HEK293 (cell line): ENCODE data around the gene TSEN2.

ENCODE experiments used
- CTCF ChIA-PET: fragments of 350-600 bp; formaldehyde crosslinking; extraction: SDS; loops from one replicate; lab custom pipeline; 2021; ENCODE audit warnings: antibody characterized with exemption; lab: Yijun Ruan, JAX
- POLR2A ChIA-PET: fragments of 300-600 bp; formaldehyde crosslinking; extraction: SDS; loops from one replicate; lab custom pipeline; 2020; ENCODE audit warnings: antibody characterized with exemption, inconsistent platforms; lab: Yijun Ruan, JAX
- H3K27ac ChIP-seq: fragments of 200-500 bp; sonication (Bioruptor generic); 2 replicates; pipeline ENCODE4 v1.5.1; 2014; ENCODE audit warnings: low read depth, low read length, control low read depth, inconsistent platforms; ENCODE audit errors: extremely low read depth
- H3K36me3 ChIP-seq, 2 experiments: fragments of 200-500 bp in 1 of 2; sonication (Bioruptor generic) in 1 of 2; 1 replicate in 1 of 2; 2 replicates in 1 of 2; pipeline ENCODE4 v1.5.1; 2014 to 2017; ENCODE audit warnings: inconsistent platforms in 2 of 2, low read length in 2 of 2; ENCODE audit not compliant: control insufficient read depth in 2 of 2, insufficient read depth in 1 of 2
- H3K4me1 ChIP-seq: fragments of 200-500 bp; sonication (Bioruptor generic); 2 replicates; pipeline ENCODE4 v1.5.1; 2014; ENCODE audit warnings: mild to moderate bottlenecking, low read length, inconsistent platforms; ENCODE audit not compliant: control insufficient read depth, insufficient read depth
- H3K4me3 ChIP-seq: 2 replicates; pipeline ENCODE4 v1.5.1; 2011; ENCODE audit warnings: low read depth, mild to moderate bottlenecking, control low read depth, low read length, moderate library complexity
- H3K9me3 ChIP-seq: fragments of 200-500 bp; sonication (Bioruptor generic); 2 replicates; pipeline ENCODE4 v1.5.1; 2014; ENCODE audit warnings: low read depth, low read length, inconsistent platforms; ENCODE audit not compliant: control insufficient read depth, insufficient read depth
- GLIS1 ChIP-seq: fragments of 450-650 bp; formaldehyde crosslinking; IDR thresholded peaks from 2 replicates; pipeline ENCODE4 v1.5.1; 2016; ENCODE audit warnings: missing biosample characterization, missing genetic modification characterization
- HOXD13 ChIP-seq: sonication (generic); formaldehyde crosslinking; IDR thresholded peaks from 2 replicates; pipeline ENCODE4 v1.8.0; 2022; ENCODE audit warnings: missing genetic modification reagents, borderline replicate concordance
- KLF1 ChIP-seq: fragments of 450-650 bp; formaldehyde crosslinking; IDR thresholded peaks from 2 replicates; pipeline ENCODE4 v1.5.1; 2016; ENCODE audit warnings: missing biosample characterization, missing genetic modification characterization
- KLF17 ChIP-seq: fragments of 450-650 bp; formaldehyde crosslinking; IDR thresholded peaks from 2 replicates; pipeline ENCODE4 v1.5.1; 2016; ENCODE audit warnings: missing biosample characterization, missing genetic modification characterization
- PBX3 ChIP-seq: sonication (generic); formaldehyde crosslinking; IDR thresholded peaks from 2 replicates; pipeline ENCODE4 v1.8.1; 2022; ENCODE audit warnings: mild to moderate bottlenecking, moderate library complexity, missing genetic modification reagents
- REST ChIP-seq: fragments of 450-650 bp; formaldehyde crosslinking; IDR thresholded peaks from 2 replicates; pipeline ENCODE4 v1.5.1; 2016; ENCODE audit warnings: missing biosample characterization, missing genetic modification characterization
- ZIC2 ChIP-seq: fragments of 450-650 bp; formaldehyde crosslinking; IDR thresholded peaks from 2 replicates; pipeline ENCODE4 v1.5.1; 2016; ENCODE audit warnings: missing biosample characterization, missing genetic modification characterization
- ZNF140 ChIP-seq: fragments of 450-650 bp; formaldehyde crosslinking; IDR thresholded peaks from 2 replicates; pipeline ENCODE4 v1.5.1; 2016; ENCODE audit warnings: missing biosample characterization, missing genetic modification characterization
- ZNF19 ChIP-seq: fragments of 450-650 bp; formaldehyde crosslinking; IDR thresholded peaks from 2 replicates; pipeline ENCODE4; 2016; ENCODE audit warnings: missing biosample characterization, missing genetic modification characterization, low read depth
- ZNF223 ChIP-seq: fragments of 450-650 bp; formaldehyde crosslinking; IDR thresholded peaks from 2 replicates; pipeline ENCODE4 v1.5.1; 2016; ENCODE audit warnings: missing biosample characterization, missing genetic modification characterization
- ZNF302 ChIP-seq: fragments of 450-650 bp; formaldehyde crosslinking; IDR thresholded peaks from 2 replicates; pipeline ENCODE4 v1.5.1; 2016; ENCODE audit warnings: missing biosample characterization, missing genetic modification characterization, low read depth
- ZNF518A ChIP-seq: fragments of 450-650 bp; formaldehyde crosslinking; conservative IDR thresholded peaks from 2 replicates; pipeline ENCODE4 v1.5.1; 2016; ENCODE audit warnings: low read depth, missing biosample characterization, missing genetic modification characterization
- ZNF529 ChIP-seq: fragments of 450-650 bp; formaldehyde crosslinking; IDR thresholded peaks from 2 replicates; pipeline ENCODE4 v1.5.1; 2017; ENCODE audit warnings: missing genetic modification characterization, missing biosample characterization; ENCODE audit not compliant: insufficient replicate concordance
- ZNF585B ChIP-seq: fragments of 450-650 bp; formaldehyde crosslinking; IDR thresholded peaks from 2 replicates; pipeline ENCODE4 v1.5.1; 2016; ENCODE audit warnings: missing biosample characterization, missing genetic modification characterization
- ZNF660 ChIP-seq: fragments of 450-650 bp; IDR thresholded peaks from 2 replicates; pipeline ENCODE4 v1.5.1; 2018; ENCODE audit warnings: missing biosample characterization, mild to moderate bottlenecking, missing genetic modification characterization
- ZNF704 ChIP-seq: fragments of 450-650 bp; formaldehyde crosslinking; IDR thresholded peaks from 2 replicates; pipeline ENCODE4 v1.5.1; 2016; ENCODE audit warnings: missing biosample characterization, missing genetic modification characterization
- ZNF707 ChIP-seq: fragments of 450-650 bp; formaldehyde crosslinking; IDR thresholded peaks from 2 replicates; pipeline ENCODE4 v1.5.1; 2016; ENCODE audit warnings: missing biosample characterization, missing genetic modification characterization
- ZNF76 ChIP-seq: fragments of 450-650 bp; formaldehyde crosslinking; IDR thresholded peaks from 2 replicates; pipeline ENCODE4; 2016; ENCODE audit warnings: low read depth, missing biosample characterization, missing genetic modification characterization, borderline replicate concordance
- ZNF791 ChIP-seq: fragments of 450-650 bp; formaldehyde crosslinking; IDR thresholded peaks from 2 replicates; pipeline ENCODE4 v1.5.1; 2016; ENCODE audit warnings: missing biosample characterization, missing genetic modification characterization

The TSEN2 gene

GRCh38 chr3:12454076-12454815 lies 30.0 kb upstream of the TSEN2 start:
- Histone ChIP-seq H3K4me1 (no peaks in the 10 kb centered on the region), H3K36me3 (no peaks in the 10 kb centered on the region), H3K4me3 (no peak overlapping the region), H3K9me3 (no peaks in the 10 kb centered on the region), H3K27ac (no peak overlapping the region)
- ChIA-PET CTCF (interaction anchor here (0.6 kb wide), 1 partner anchor 84 kb away, joined by 3 read pairs; no protein-coding TSS in a partner anchor), POLR2A (no interaction called here)
- no peak for TF ChIP-seq ZNF302
- TF ChIP-seq REST (tag by site-specific recombination) = 0 out of 2 replicates have a peak, but pooled peaks have one; percentile 41
- 0 out of 2 replicates have a peak, but pooled peaks have one; percentile 22 for TF ChIP-seq ZNF660 (tag by site-specific recombination)
- TF ChIP-seq ZIC2 (tag by site-specific recombination) = peak; percentile 93
- TF ChIP-seq ZNF791 (tag by site-specific recombination) = no peak
- peak; percentile 53 for TF ChIP-seq GLIS1

- ChIA-PET CTCF (no interaction called here), POLR2A (no interaction called here)
These were observed 29.5 kb upstream of the TSEN2 start for GRCh38 chr3:12454816-12455121.

More at GRCh38 chr3:12454816-12455121, 29.5 kb upstream of the TSEN2 start:
- no peaks in the 10 kb centered on the region for H3K4me1 ChIP-seq
- H3K36me3 ChIP-seq = no peaks in the 10 kb centered on the region
- H3K27ac ChIP-seq = no peak overlapping the region
- H3K9me3 ChIP-seq = no peaks in the 10 kb centered on the region
- TF ChIP-seq ZNF19 (tag by site-specific recombination) = no peak
- no peak for TF ChIP-seq ZNF76
- TF ChIP-seq ZNF704 = no peak
- no peak for TF ChIP-seq ZNF518A (tag by site-specific recombination)
- no peak for TF ChIP-seq HOXD13 (CRISPR knock-in tag)
- TF ChIP-seq ZNF140 (tag by site-specific recombination) = no peak
- no peak for TF ChIP-seq ZNF302
- TF ChIP-seq ZNF529 = no peak
- TF ChIP-seq ZNF585B = no peak
- TF ChIP-seq KLF1 (tag by site-specific recombination) = no peak
- TF ChIP-seq PBX3 (CRISPR knock-in tag) = no peak
- TF ChIP-seq KLF17 (tag by site-specific recombination) = no peak
- no peak for TF ChIP-seq ZNF707 (tag by site-specific recombination)
- no peak for TF ChIP-seq ZNF223 (tag by site-specific recombination)
- no peak overlapping the region for H3K4me3 ChIP-seq
